GM12878 (cell line): Measurements from ENCODE around the gene DUSP16. TPM values are rescaled to one million over a fixed set of nuclear protein-coding genes. Genes with fewer than 3 reads are reported as not detected.

Source experiments
- ATAC-seq: fragments of 200-7000 bp; cut with Tn5 transposase; 3 replicates; pipeline ENCODE4 v1.9.1; 2020; ENCODE audit warnings: mild to moderate bottlenecking, moderate library complexity
- BruUV-seq: library from RNA; stranded (reverse); fragments of 400-500 nt; replicated peaks from 2 replicates; lab custom pipeline; 2021; lab: Mats Ljungman, UMichigan
- CTCF ChIA-PET: fragments of 300-600 bp; sonication (Branson Sonifier 250); formaldehyde crosslinking; extraction: SDS; loops from one replicate; lab custom pipeline; 2021; ENCODE audit warnings: inconsistent platforms; lab: Yijun Ruan, JAX
- POLR2A ChIA-PET: fragments of 350-600 bp; formaldehyde crosslinking; extraction: SDS; loops from one replicate; lab custom pipeline; 2021; ENCODE audit warnings: inconsistent platforms; lab: Charles Lee
- RAD21 ChIA-PET: fragments of 300-600 bp; sonication (Branson Sonifier 250); formaldehyde crosslinking; loops from one replicate; lab custom pipeline; 2023; ENCODE audit warnings: antibody characterized with exemption; ENCODE audit not compliant: unreplicated experiment; lab: Charles Lee
- SMC1A ChIA-PET: fragments of 300-600 bp; sonication (Branson Sonifier 250); formaldehyde crosslinking; loops from one replicate; lab custom pipeline; 2023; ENCODE audit not compliant: unreplicated experiment, uncharacterized antibody; lab: Charles Lee
- DNase-seq: peaks from one replicate; pipeline ENCODE4 v3.0.0-alpha.2; 2011; ENCODE audit warnings: low read depth, low spot score
- FAIRE-seq: peaks from 3 replicates; lab custom pipeline; 2011; peaks lifted over from hg19 to GRCh38; lab: Jason Lieb, UNC
- H2AFZ ChIP-seq: 2 replicates; pipeline ENCODE4 v1.6.0; 2011; ENCODE audit warnings: low read depth, low read length, control low read depth; ENCODE audit not compliant: control insufficient read depth
- H3K27ac ChIP-seq: 2 replicates; pipeline ENCODE4 v1.5.1; 2011; ENCODE audit warnings: control low read depth; ENCODE audit not compliant: control insufficient read depth, insufficient read depth
- H3K27me3 ChIP-seq, 2 experiments: replicated peaks in 1 of 2; 2 replicates each; pipeline versions ENCODE4 v1.6.0 to v1.6.1; 2011; ENCODE audit warnings: low read length in 1 of 2; ENCODE audit not compliant: control insufficient read depth in 2 of 2, insufficient read depth in 2 of 2
- H3K36me3 ChIP-seq, 2 experiments: 2 replicates each; pipeline ENCODE4 v1.5.1; 2011; ENCODE audit warnings: low read length in 1 of 2; ENCODE audit not compliant: control insufficient read depth in 2 of 2, insufficient read depth in 2 of 2
- H3K4me1 ChIP-seq: 2 replicates; pipeline ENCODE4 v1.6.1; 2011; ENCODE audit warnings: mild to moderate bottlenecking, low read length, moderate library complexity, mixed read lengths; ENCODE audit not compliant: control insufficient read depth, insufficient read depth
- H3K4me2 ChIP-seq: 2 replicates; pipeline ENCODE4 v1.6.0; 2011; ENCODE audit warnings: control low read depth; ENCODE audit not compliant: control insufficient read depth, insufficient read depth
- H3K4me3 ChIP-seq: fragments of 200-600 bp; sonication (generic); 2 replicates; pipeline ENCODE4 v1.5.1; 2016
- H3K79me2 ChIP-seq: 2 replicates; pipeline ENCODE4 v1.6.0; 2011; ENCODE audit warnings: low read length; ENCODE audit not compliant: control insufficient read depth, insufficient read depth
- H3K9ac ChIP-seq: 2 replicates; pipeline ENCODE4 v1.8.0; 2011; ENCODE audit warnings: low read length, control low read depth, mixed read lengths; ENCODE audit not compliant: control insufficient read depth, insufficient read depth
- H3K9me3 ChIP-seq: replicated peaks from 3 replicates; pipeline ENCODE4 v1.5.1; 2011; ENCODE audit warnings: mild to moderate bottlenecking, low read length; ENCODE audit not compliant: control insufficient read depth, insufficient read depth
- H4K20me1 ChIP-seq: 2 replicates; pipeline ENCODE4 v1.6.0; 2011; ENCODE audit not compliant: control insufficient read depth, insufficient read depth
- CHD1 ChIP-seq: IDR thresholded peaks from 2 replicates; pipeline ENCODE4 v1.6.1; 2012; ENCODE audit warnings: low read depth, low read length, improper control_type of control experiment
- CREM ChIP-seq: IDR thresholded peaks from 2 replicates; pipeline ENCODE4 v1.6.1; 2014; ENCODE audit warnings: antibody characterized with exemption, low read depth
- CUX1 ChIP-seq: IDR thresholded peaks from 2 replicates; pipeline ENCODE4 v1.6.1; 2012; ENCODE audit warnings: improper control_type of control experiment, low read depth, low read length; ENCODE audit not compliant: insufficient replicate concordance
- E2F8 ChIP-seq: fragments of 450-650 bp; IDR thresholded peaks from 2 replicates; pipeline ENCODE4 v1.6.1; 2018; ENCODE audit warnings: mild to moderate bottlenecking, low read depth, moderate library complexity; ENCODE audit not compliant: partially characterized antibody
- GATAD2B ChIP-seq: fragments of 450-650 bp; conservative IDR thresholded peaks from 2 replicates; pipeline ENCODE4 v1.6.1; 2017; ENCODE audit warnings: low read depth, mild to moderate bottlenecking, moderate library complexity
- IKZF2 ChIP-seq, 2 experiments: fragments of 450-650 bp; IDR thresholded peaks; 2 replicates each; pipeline ENCODE4 v1.6.1; 2017; ENCODE audit warnings: mild to moderate bottlenecking in 2 of 2, moderate library complexity in 2 of 2
- RELA ChIP-seq: fragments of 450-650 bp; IDR thresholded peaks from 2 replicates; pipeline ENCODE4 v1.8.0; 2014; ENCODE audit warnings: borderline replicate concordance; ENCODE audit not compliant: partially characterized antibody
- SIX5 ChIP-seq: IDR thresholded peaks from 2 replicates; pipeline ENCODE4 v1.6.1; 2011; ENCODE audit warnings: mild to moderate bottlenecking, low read depth, low read length, moderate library complexity; ENCODE audit not compliant: severe bottlenecking
- ZNF217 ChIP-seq: fragments of 450-650 bp; IDR thresholded peaks from 2 replicates; pipeline ENCODE4 v1.6.1; 2017; ENCODE audit warnings: antibody characterized with exemption, mild to moderate bottlenecking
- WGBS: methylation state at CpG from one replicate; pipeline ENCODE4 v1.1.6; 2016; ENCODE audit warnings: low lambda C conversion rate; ENCODE audit not compliant: insufficient replicate concordance, insufficient coverage; ENCODE audit errors: missing lambda C conversion rate; 5-methylcytosine and 5-hydroxymethylcytosine counted together
- in situ Hi-C: fragments of 300-500 bp; cut with MboI; formaldehyde crosslinking; loops from 9 replicates; pipeline ENCODE4 v1.14.3; 2018; ENCODE audit warnings: mixed read lengths
- intact Hi-C: fragments of 100-400 bp; cut with micrococcal nuclease; formaldehyde crosslinking; loops from one replicate; pipeline ENCODE4 v1.14.2; 2022; ENCODE audit not compliant: unreplicated experiment
- polyA plus RNA-seq, 11 experiments: library from polyadenylated mRNA; depleted of rRNA in 4 of 11; unstranded in 6 of 11; stranded (reverse) in 5 of 11; fragments of >200 nt; fragmentation: Nextera tagmentation in 4 of 11; fragmentation: Illumina TruSeq in 1 of 11; extraction: Ambion mirVana in 4 of 11; extraction: Trizol in 1 of 11; gene quantifications; 1 replicate in 1 of 11; 2 replicates in 10 of 11; pipeline versions ENCODE4 v1.2.1 to v1.2.3, GENCODE V29; 2011 to 2016; ENCODE audit warnings: inconsistent platforms in 2 of 11, missing spikeins in 2 of 11, low read depth in 1 of 11
- total RNA-seq, 4 experiments: library from RNA; depleted of rRNA in 3 of 4; stranded (reverse); fragments of >200 nt in 3 of 4; fragmentation: Illumina TruSeq in 1 of 4; extraction: Trizol in 1 of 4; gene quantifications; 2 replicates each; pipeline versions ENCODE4 v1.2.1 to v1.2.3, GENCODE V29; 2013 to 2021

DUSP16 gene
- total and polyA plus RNA-seq, 10 of the 15 experiments (the other 5 are each of a cell fraction or from before 2014, with no cell fraction given) = 3.9 to 75.3 (median 26.8) TPM

- ChIA-PET CTCF (interaction anchor here (2.8 kb wide), 1 partner anchor 8 kb away, joined by 7 read pairs; no protein-coding TSS in a partner anchor), POLR2A (no interaction called here), SMC1A (interaction anchor here (1.4 to 1.6 kb wide), 2 partner anchors 11 to 20 kb away, joined by 3 to 6 read pairs; no protein-coding TSS in a partner anchor), RAD21 (interaction anchor here (0.6 kb wide), 1 partner anchor 61 kb away, joined by 3 read pairs; no protein-coding TSS in a partner anchor)
- Histone ChIP-seq H3K27me3 (no peaks in the 10 kb centered on the region), H3K79me2 (no peaks in the 10 kb centered on the region), H3K4me3 (no peak overlapping the region), H4K20me1 (no peaks in the 10 kb centered on the region), H3K4me1 (no peaks in the 10 kb centered on the region), H3K36me3 (no peaks in the 10 kb centered on the region), H3K9me3 (no peaks in the 10 kb centered on the region), H2AFZ (no peak overlapping the region), H3K9ac (no peak overlapping the region), H3K4me2 (no peak overlapping the region), H3K27ac (no peak overlapping the region)
- no peak for ATAC-seq
- intact Hi-C loops = no loop called here
- in situ Hi-C loops = no loop called here
- no peak for FAIRE-seq
- BruUV-seq = no TSS peak
- 90% methylated on average over 3 of the region's 3 CpGs for WGBS
- TF ChIP-seq ZNF217 (no peak), CHD1 (no peak), CUX1 (no peak), RELA (no peak), CREM (no peak), GATAD2B (no peak), SIX5 (no peak), E2F8 (no peak), IKZF2 (IDR thresholded peaks at IDR 0.05) (no peak)
- DNase-seq = no peak
These were observed 115.9 kb downstream of the DUSP16 start for GRCh38 chr12:12446786-12447185.
